NOMO-1 treated with dmso at 0.1 percent for 144 hours (cell line): Measurements from ENCODE around the gene FNDC3A.
A peak's percentile ranks its signal among the peaks of the same experiment; 100 is the strongest.

Source experiments
- DNase-seq: peaks from one replicate; lab custom pipeline; 2025; ENCODE audit not compliant: unreplicated experiment; lab: John Stamatoyannopoulos, UW

The FNDC3A gene

GRCh38 chr13:49213997-49214916, 238.5 kb downstream of the FNDC3A start:
- no peak for DNase-seq

GRCh38 chr13:49214917-49215376, 239.2 kb downstream of the FNDC3A start:
- DNase-seq = peak; percentile 88

GRCh38 chr13:49216334-49216733, 240.6 kb downstream of the FNDC3A start:
- no peak for DNase-seq

GRCh38 chr13:49217962-49218492, 242.3 kb downstream of the FNDC3A start:
- no peak for DNase-seq

- DNase-seq = no peak
Observed at GRCh38 chr13:49218493-49219051, 242.9 kb downstream of the FNDC3A start.

- no peak for DNase-seq
Observed at GRCh38 chr13:49219647-49220035, 243.9 kb downstream of the FNDC3A start.

GRCh38 chr13:49220036-49220855, 244.5 kb downstream of the FNDC3A start, which contains the start of gene MLNR:
Gene MLNR, plus strand, starts transcription at chr13:49220338. Its CDS starts 0 bp downstream, at chr13:49220338.
- no peak for DNase-seq

- DNase-seq = no peak
Observed at GRCh38 chr13:49220856-49221589, 245.3 kb downstream of the FNDC3A start.

- DNase-seq = no peak
Observed at GRCh38 chr13:49221590-49221965, 245.9 kb downstream of the FNDC3A start.

- DNase-seq = no peak
Observed at GRCh38 chr13:49225223-49226042, 249.7 kb downstream of the FNDC3A start.

GRCh38 chr13:49226613-49227012, 250.9 kb downstream of the FNDC3A start:
- no peak for DNase-seq

- DNase-seq = no peak
Observed at GRCh38 chr13:49234741-49235140, 259.0 kb downstream of the FNDC3A start.

GRCh38 chr13:49235856-49236431, 260.2 kb downstream of the FNDC3A start:
- DNase-seq = no peak

- DNase-seq = no peak
Observed at GRCh38 chr13:49238621-49239020, 262.9 kb downstream of the FNDC3A start.

- DNase-seq = no peak
Observed at GRCh38 chr13:49240017-49240416, 264.3 kb downstream of the FNDC3A start.

- no peak for DNase-seq
Observed at GRCh38 chr13:49241296-49241695, 265.6 kb downstream of the FNDC3A start.

- DNase-seq = no peak
Observed at GRCh38 chr13:49245101-49245500, 269.4 kb downstream of the FNDC3A start.

- DNase-seq = no peak
Observed at GRCh38 chr13:49246850-49247642, 271.3 kb downstream of the FNDC3A start.
